ENCODE measurements around the gene STX17.

The STX17 gene

GRCh38 chr9:99903393-99903792 lies 3.1 kb upstream of the STX17 start:
- intact Hi-C loops (cut with DNase I) = no loop called here
- DNase-seq = no peak

GRCh38 chr9:99905833-99906402 lies 536 bp upstream of the STX17 start:
- intact Hi-C loops (cut with DNase I) = loop anchor here (5.0 kb wide), 1 partner anchor 84 kb away; the partner anchor contains the start of gene NR4A3
- DNase-seq = no peak

GRCh38 chr9:99907208-99907532 lies 716 bp downstream of the STX17 start:
- intact Hi-C loops (cut with DNase I) = loop anchor here (5.0 kb wide), 1 partner anchor 85 kb away; the partner anchor contains the start of gene NR4A3
- peak in 1 of 10 donors; percentile 69 for DNase-seq

- intact Hi-C loops (cut with DNase I) = no loop called here
- no peak for DNase-seq
Measured at GRCh38 chr9:99911600-99911999, 5.1 kb downstream of the STX17 start.

GRCh38 chr9:99916650-99917049 lies 10.2 kb downstream of the STX17 start:
- no peak for DNase-seq
- intact Hi-C loops (cut with DNase I) = no loop called here

- intact Hi-C loops (cut with DNase I) = no loop called here
- DNase-seq = no peak
Measured at GRCh38 chr9:99918134-99918533, 11.7 kb downstream of the STX17 start.

GRCh38 chr9:99919930-99920329 lies 13.5 kb downstream of the STX17 start:
- no peak for DNase-seq
- intact Hi-C loops (cut with DNase I) = no loop called here

- intact Hi-C loops (cut with DNase I) = no loop called here
- no peak for DNase-seq
Measured at GRCh38 chr9:99921875-99922710, 15.6 kb downstream of the STX17 start.

GRCh38 chr9:99922711-99923030 lies 16.2 kb downstream of the STX17 start:
- DNase-seq = no peak
- intact Hi-C loops (cut with DNase I) = no loop called here

GRCh38 chr9:99925541-99925940 lies 19.1 kb downstream of the STX17 start:
- no peak for DNase-seq
- intact Hi-C loops (cut with DNase I) = no loop called here

GRCh38 chr9:99929652-99930051 lies 23.2 kb downstream of the STX17 start:
- DNase-seq = no peak
- intact Hi-C loops (cut with DNase I) = no loop called here

GRCh38 chr9:99931155-99931840 lies 24.8 kb downstream of the STX17 start:
- no peak for DNase-seq
- intact Hi-C loops (cut with DNase I) = no loop called here

- intact Hi-C loops (cut with DNase I) = no loop called here
- DNase-seq = no peak
Measured at GRCh38 chr9:99936947-99937587, 30.6 kb downstream of the STX17 start.

GRCh38 chr9:99947395-99947794 lies 40.9 kb downstream of the STX17 start:
- intact Hi-C loops (cut with DNase I) = no loop called here
- DNase-seq = no peak

- no peak for DNase-seq
Measured at GRCh38 chr9:99948482-99948881, 42.0 kb downstream of the STX17 start.

GRCh38 chr9:99948896-99949295 lies 42.4 kb downstream of the STX17 start:
- DNase-seq = no peak
- intact Hi-C loops (cut with DNase I) = no loop called here

More at GRCh38 chr9:99948482-99948881, 42.0 kb downstream of the STX17 start:
- intact Hi-C loops (cut with DNase I) = no loop called here

- intact Hi-C loops (cut with DNase I) = no loop called here
- no peak for DNase-seq
Measured at GRCh38 chr9:99953861-99954507, 47.5 kb downstream of the STX17 start.

GRCh38 chr9:99954819-99955218 lies 48.4 kb downstream of the STX17 start:
- no peak for DNase-seq
- intact Hi-C loops (cut with DNase I) = no loop called here

- intact Hi-C loops (cut with DNase I) = no loop called here
Measured at GRCh38 chr9:99955606-99956005, 49.2 kb downstream of the STX17 start.

GRCh38 chr9:99962680-99963261 lies 56.3 kb downstream of the STX17 start:
- intact Hi-C loops (cut with DNase I) = no loop called here
- DNase-seq = no peak

More at GRCh38 chr9:99955606-99956005, 49.2 kb downstream of the STX17 start:
- no peak for DNase-seq

Data from posterior cingulate gyrus (tissue), 11 donors.